HepG2 (cell line): ENCODE results near the gene SLC2A2. TPM values are rescaled to one million over a fixed set of nuclear protein-coding genes. Genes with fewer than 3 reads are reported as not detected.

Source experiments
- DMAP1 ChIP-seq: IDR thresholded peaks from 2 replicates; pipeline ENCODE4 v1.6.1; 2016
- ERF ChIP-seq: IDR thresholded peaks from 2 replicates; pipeline ENCODE4 v1.6.1; 2018; ENCODE audit warnings: missing biosample characterization, missing genetic modification reagents
- FIP1L1 ChIP-seq: fragments of 200-400 bp; formaldehyde crosslinking; IDR thresholded peaks from 2 replicates; pipeline ENCODE4 v1.6.1; 2018; ENCODE audit warnings: low read depth, mild to moderate bottlenecking, low read length, moderate library complexity, borderline replicate concordance; ENCODE audit not compliant: insufficient read depth
- GABPA ChIP-seq, 2 experiments: IDR thresholded peaks; 2 replicates each; pipeline ENCODE4 v1.6.1; 2011 to 2016; ENCODE audit warnings: low read depth in 2 of 2, low read length in 1 of 2, missing biosample characterization in 1 of 2, missing genetic modification characterization in 1 of 2
- HCFC1 ChIP-seq: fragments of 150-350 bp; IDR thresholded peaks from 2 replicates; pipeline ENCODE4 v1.6.1; 2014; ENCODE audit warnings: low read depth, low read length
- HMGA1 ChIP-seq: sonication (generic); formaldehyde crosslinking; conservative IDR thresholded peaks from 2 replicates; pipeline ENCODE4 v1.4.0; 2020; ENCODE audit warnings: missing genetic modification reagents
- HNF1B ChIP-seq: sonication (generic); formaldehyde crosslinking; IDR thresholded peaks from 2 replicates; pipeline ENCODE4 v1.5.1; 2020; ENCODE audit warnings: mild to moderate bottlenecking, moderate library complexity, missing genetic modification reagents
- IKZF1 ChIP-seq: fragments of 450-650 bp; IDR thresholded peaks from 2 replicates; pipeline ENCODE4 v1.7.1; 2016
- MLX ChIP-seq: IDR thresholded peaks from 2 replicates; pipeline ENCODE4 v1.6.1; 2016
- PBX2 ChIP-seq: IDR thresholded peaks from 2 replicates; pipeline ENCODE4 v1.6.1; 2016; ENCODE audit warnings: control low read depth
- RBM22 ChIP-seq: fragments of 200-400 bp; formaldehyde crosslinking; optimal IDR thresholded peaks from 2 replicates; pipeline ENCODE3; 2017; ENCODE audit warnings: mild to moderate bottlenecking, low read length, moderate library complexity
- SALL2 ChIP-seq: sonication (generic); formaldehyde crosslinking; IDR thresholded peaks from 2 replicates; pipeline ENCODE4 v1.8.1; 2023; ENCODE audit warnings: mild to moderate bottlenecking, missing genetic modification reagents, inconsistent platforms
- STAT6 ChIP-seq: sonication (generic); formaldehyde crosslinking; IDR thresholded peaks from 2 replicates; pipeline ENCODE4 v1.4.0; 2020; ENCODE audit warnings: missing genetic modification reagents, mild to moderate bottlenecking, borderline replicate concordance
- ZBTB38 ChIP-seq: sonication (generic); formaldehyde crosslinking; IDR thresholded peaks from 2 replicates; pipeline ENCODE4 v1.5.1; 2020; ENCODE audit warnings: mild to moderate bottlenecking, missing genetic modification reagents
- ZMAT3 ChIP-seq: sonication (generic); formaldehyde crosslinking; conservative IDR thresholded peaks from 2 replicates; pipeline ENCODE4 v1.7.0; 2021; ENCODE audit warnings: missing genetic modification reagents
- ZNF142 ChIP-seq: sonication (generic); formaldehyde crosslinking; IDR thresholded peaks from 2 replicates; pipeline ENCODE4 v1.4.0; 2020; ENCODE audit warnings: missing genetic modification reagents
- ZNF234 ChIP-seq: sonication (generic); formaldehyde crosslinking; conservative IDR thresholded peaks from 2 replicates; pipeline ENCODE4 v1.5.1; 2020; ENCODE audit warnings: mild to moderate bottlenecking, missing genetic modification reagents
- polyA plus RNA-seq, 8 experiments: library from polyadenylated mRNA; depleted of rRNA in 3 of 8; stranded (reverse) in 7 of 8; unstranded in 1 of 8; fragments of >200 nt; fragmentation: Illumina TruSeq in 4 of 8; extraction: Trizol in 4 of 8; gene quantifications; 2 replicates each; pipeline versions ENCODE4 v1.2.1 to v1.2.3, GENCODE V29; 2011 to 2016; ENCODE audit warnings: low read depth in 4 of 8, missing spikeins in 1 of 8, mixed read lengths in 1 of 8; ENCODE audit not compliant: insufficient read depth in 1 of 8
- total RNA-seq, 5 experiments: library from RNA; depleted of rRNA; stranded (reverse); fragments of >200 nt; fragmentation: Illumina TruSeq; extraction: Trizol; gene quantifications; 2 replicates each; pipeline ENCODE4 v1.2.3, GENCODE V29; 2016; ENCODE audit warnings: low read depth in 1 of 5

SLC2A2 gene
- total and polyA plus RNA-seq, 2 of the 13 experiments (the other 11 are each of a cell fraction or from before 2014, with no cell fraction given) = 19.5 to 23.2 TPM

GRCh38 chr3:171044835-171045793 lies 18.6 kb upstream of the SLC2A2 start (continued):
- TF ChIP-seq STAT6 (CRISPR knock-in tag) (no peak), SALL2 (CRISPR knock-in tag) (peak; percentile 63; the same call in 1 of the 2 replicates), FIP1L1 (no peak), DMAP1 (CRISPR knock-in tag) (peak; percentile 80), HMGA1 (no peak), ZBTB38 (peak; percentile 17; the same call in 1 of the 2 replicates), IKZF1 (no peak), ERF (CRISPR knock-in tag) (peak; percentile 96), HCFC1 (no peak), HNF1B (CRISPR knock-in tag) (peak; percentile 100), ZNF142 (CRISPR knock-in tag) (peak; percentile 69; the same call in 1 of the 2 replicates), ZMAT3 (peak; percentile 84), RBM22 (no peak), PBX2 (peak; percentile 56), MLX (CRISPR knock-in tag) (peak; percentile 91; the same call in 1 of the 2 replicates), GABPA (IDR thresholded peaks at IDR 0.05; ENCODE audit: low read depth, low read length) (no peak), GABPA (CRISPR knock-in tag; IDR thresholded peaks at IDR 0.05; ENCODE audit: low read depth) (peak; percentile 67), ZNF234 (CRISPR knock-in tag) (no peak)
